GM18873 (cell line): ENCODE results near the gene HBQ1.
"Not testable (repeated sequence)": the region's sequence is repeated elsewhere in the genome, so short reads cannot be mapped to it uniquely, and the experiment has no call there.

Source experiments
- ATAC-seq: cut with Tn5 transposase; IDR thresholded peaks from one replicate; pipeline ENCODE4 v1.9.1; 2021; ENCODE audit warnings: mild to moderate bottlenecking, moderate library complexity, moderate number of reproducible peaks; ENCODE audit not compliant: unreplicated experiment, low FRiP score

HBQ1 gene

GRCh38 chr16:194516-194915 is 14.3 kb downstream of the HBQ1 start:
- ATAC-seq: no peak

GRCh38 chr16:200388-200787 is 20.1 kb downstream of the HBQ1 start:
- no peak for ATAC-seq

GRCh38 chr16:203246-203645 is 23.0 kb downstream of the HBQ1 start:
- no peak for ATAC-seq

GRCh38 chr16:204046-204445 is 23.8 kb downstream of the HBQ1 start:
- not testable (repeated sequence) for ATAC-seq

- ATAC-seq: not testable (repeated sequence)
Observed at GRCh38 chr16:209359-209758, 29.1 kb downstream of the HBQ1 start.

- not testable (repeated sequence) for ATAC-seq
Observed at GRCh38 chr16:211631-212180, 31.4 kb downstream of the HBQ1 start.

- ATAC-seq: no peak
Observed at GRCh38 chr16:212999-213398, 32.7 kb downstream of the HBQ1 start.

- no peak for ATAC-seq
Observed at GRCh38 chr16:220021-220420, 39.8 kb downstream of the HBQ1 start.

- ATAC-seq: no peak
Observed at GRCh38 chr16:228151-228851, 48.0 kb downstream of the HBQ1 start.

- peak; percentile 65 for ATAC-seq
Observed at GRCh38 chr16:228852-229730, 48.8 kb downstream of the HBQ1 start, which contains the start of gene LUC7L. Gene LUC7L (minus strand): TSS chr16:229449. CDS start chr16:229339, 110 bp downstream.

GRCh38 chr16:229731-230281 is 49.5 kb downstream of the HBQ1 start:
- ATAC-seq: no peak

- not testable (repeated sequence) for ATAC-seq
Observed at GRCh38 chr16:230351-230750, 50.1 kb downstream of the HBQ1 start.
